HG02623 (cell line): ENCODE measurements around the gene ALDH1A3.

Source experiments
- ATAC-seq: cut with Tn5 transposase; IDR thresholded peaks from one replicate; pipeline ENCODE4 v1.9.1; 2021; ENCODE audit warnings: moderate library complexity; ENCODE audit not compliant: unreplicated experiment

The ALDH1A3 gene

DNA sequence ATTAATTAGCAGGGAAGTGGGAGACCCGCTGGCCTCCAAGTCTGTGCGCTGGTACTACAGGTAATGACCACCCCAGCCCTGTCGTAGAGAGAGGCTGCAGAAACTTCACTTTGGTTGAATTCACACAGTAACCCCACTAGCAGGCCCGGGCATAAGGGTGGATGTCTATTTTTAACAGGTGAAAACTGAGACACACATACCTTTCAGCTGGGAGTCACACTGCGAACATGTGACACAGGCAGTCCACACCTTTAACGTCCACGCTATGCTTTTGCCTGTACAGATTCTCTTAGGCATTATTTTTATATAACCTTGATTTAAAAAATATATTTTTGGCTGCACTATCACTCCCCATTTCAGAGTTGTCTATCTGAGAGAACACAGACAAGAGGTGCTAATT, 43.4 kb downstream of the ALDH1A3 start:
- no peak for ATAC-seq

DNA sequence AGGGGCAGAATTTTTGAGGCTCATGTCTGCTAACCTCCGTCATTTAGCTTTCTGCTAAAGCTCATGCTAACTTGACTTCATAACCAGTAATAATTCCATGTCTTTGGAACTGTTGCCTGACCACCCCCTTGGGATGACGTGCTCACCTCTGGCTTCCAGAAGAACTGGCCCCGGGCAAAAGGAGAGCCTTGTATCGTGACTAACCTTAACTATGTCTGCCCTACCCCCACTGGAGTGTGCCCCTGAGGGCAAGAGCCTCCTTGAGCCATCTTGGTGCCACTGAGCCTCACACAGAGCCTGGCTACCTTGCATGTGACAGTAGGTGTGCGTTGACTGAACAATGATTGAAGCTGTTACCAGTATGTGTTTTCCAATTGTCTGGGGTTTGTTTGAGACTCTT, 44.3 kb downstream of the ALDH1A3 start:
- ATAC-seq = no peak

DNA sequence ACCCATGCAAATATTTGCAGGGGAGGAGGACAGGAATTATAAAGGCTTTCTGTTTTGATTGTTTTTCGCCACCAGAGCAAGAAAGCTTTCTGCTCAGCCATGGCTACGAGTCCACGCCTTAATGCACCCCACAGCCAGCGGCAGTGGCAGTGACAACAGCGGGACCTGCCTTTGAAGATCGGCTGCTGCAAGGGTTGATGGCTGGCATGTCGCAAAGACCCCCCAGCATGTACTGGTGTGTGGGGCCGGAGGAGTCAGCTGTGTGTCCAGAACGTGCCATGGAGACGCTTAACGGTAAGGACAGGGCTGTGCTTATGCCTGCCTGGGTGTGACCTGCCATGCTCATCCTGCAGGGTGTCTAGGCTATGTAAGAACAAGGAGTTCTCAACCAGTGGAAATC, 44.8 kb downstream of the ALDH1A3 start:
- ATAC-seq = no peak

DNA sequence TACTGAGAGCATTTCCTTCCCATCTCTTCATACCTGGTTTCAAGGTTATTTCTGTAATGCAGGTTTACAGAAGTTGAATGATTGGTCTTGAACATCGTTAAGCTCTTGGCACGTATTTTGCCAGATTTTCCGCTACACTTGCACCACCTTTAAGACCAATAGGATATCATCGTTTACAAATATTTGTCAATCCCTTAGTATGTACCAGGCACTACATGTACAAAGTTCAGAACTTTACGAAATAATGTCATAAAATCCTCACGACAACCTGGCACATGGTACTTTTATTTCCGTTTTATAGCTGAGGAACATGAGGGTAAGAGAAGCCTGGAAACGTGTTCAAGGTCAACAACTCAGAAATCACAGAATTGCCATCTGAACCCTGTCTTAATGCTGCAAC, 45.8 kb downstream of the ALDH1A3 start:
- ATAC-seq = no peak

DNA sequence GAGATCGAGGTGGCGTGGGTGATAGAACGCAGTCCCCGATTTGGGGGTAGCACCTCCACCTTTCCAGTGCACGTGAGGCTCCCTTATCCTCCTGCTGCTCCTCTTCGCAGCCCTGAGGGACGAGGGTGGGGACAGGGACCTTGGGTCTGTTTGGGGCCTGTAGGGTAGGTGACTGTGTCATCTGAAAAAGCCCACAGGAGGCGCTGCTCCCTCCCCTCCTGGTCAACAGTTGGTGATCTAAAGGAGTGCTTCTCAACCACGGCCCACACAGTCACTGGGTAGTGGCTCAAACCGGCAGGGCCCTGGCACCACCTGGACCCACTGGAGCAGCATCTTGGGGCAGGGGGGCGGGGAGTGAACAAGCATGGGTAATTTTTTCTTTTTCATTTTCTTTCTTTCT, 46.6 kb downstream of the ALDH1A3 start:
- ATAC-seq = no peak

DNA sequence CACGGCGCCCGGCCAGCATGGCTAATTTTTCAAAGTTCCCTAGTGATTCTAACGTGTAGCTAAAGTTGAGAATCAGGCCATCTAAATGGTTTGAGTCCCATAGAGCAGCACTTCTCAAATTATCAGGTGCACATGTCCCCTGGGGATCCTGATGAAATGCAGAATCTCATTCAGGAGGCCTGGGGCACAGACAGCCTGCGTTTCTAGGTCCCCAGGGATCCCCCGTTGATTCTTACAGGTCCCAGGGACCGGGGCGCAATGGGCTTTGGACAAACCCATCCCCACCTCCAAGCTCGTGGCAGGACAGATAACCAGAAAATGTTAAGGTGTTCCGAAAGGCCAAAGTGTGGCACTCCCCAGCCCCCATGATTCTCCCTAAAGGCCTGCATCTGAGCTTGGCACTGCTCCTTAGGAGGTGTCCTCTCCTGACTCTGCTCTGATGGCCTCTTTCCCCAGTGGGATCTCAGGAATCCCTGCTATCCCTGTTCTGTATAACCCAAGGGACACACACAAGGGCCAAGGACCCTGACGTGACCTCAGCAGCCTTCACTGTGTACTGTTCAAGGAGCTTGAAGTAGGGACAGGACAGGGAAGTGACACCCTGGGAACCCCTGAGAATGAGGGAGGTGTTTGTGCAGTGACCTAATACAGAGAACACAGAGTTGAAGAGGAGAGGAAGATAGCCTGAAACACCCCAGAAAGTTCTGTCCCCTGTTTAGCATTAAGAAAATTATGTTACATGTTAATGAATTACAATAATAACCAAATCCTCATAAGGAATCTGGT, 47.5 kb downstream of the ALDH1A3 start:
- ATAC-seq = no peak

DNA sequence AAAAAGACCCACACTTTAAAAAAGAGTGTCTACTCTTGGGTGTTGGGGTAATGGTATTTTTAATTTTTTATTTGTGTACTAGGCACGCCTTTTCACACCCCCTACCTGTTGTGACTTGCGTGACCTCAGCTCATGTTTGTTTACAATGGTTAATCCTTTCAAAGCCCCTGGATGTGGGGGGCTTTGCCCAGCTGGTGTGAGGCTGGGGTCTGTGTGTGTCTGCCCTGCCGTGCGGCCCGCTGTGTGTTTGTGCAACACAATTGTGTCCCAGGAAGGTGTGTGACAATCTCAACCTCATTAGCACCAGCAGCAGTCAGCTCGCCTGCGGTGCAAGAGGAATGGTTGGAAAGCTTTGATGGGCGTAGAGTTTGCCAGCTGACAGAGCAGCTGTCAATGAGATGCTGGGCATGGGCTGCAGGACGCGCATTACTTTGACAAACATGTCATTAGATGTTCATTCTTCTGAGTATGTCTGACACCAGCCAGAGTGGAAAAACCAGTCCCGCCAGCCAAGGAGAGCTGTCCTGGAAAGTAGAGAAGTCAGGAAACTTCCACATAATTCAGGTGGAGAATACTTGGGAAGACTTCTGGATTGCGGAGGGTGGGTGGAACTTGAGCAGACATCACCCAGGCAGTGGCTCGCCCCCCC, 49.1 kb downstream of the ALDH1A3 start:
- no peak for ATAC-seq

DNA sequence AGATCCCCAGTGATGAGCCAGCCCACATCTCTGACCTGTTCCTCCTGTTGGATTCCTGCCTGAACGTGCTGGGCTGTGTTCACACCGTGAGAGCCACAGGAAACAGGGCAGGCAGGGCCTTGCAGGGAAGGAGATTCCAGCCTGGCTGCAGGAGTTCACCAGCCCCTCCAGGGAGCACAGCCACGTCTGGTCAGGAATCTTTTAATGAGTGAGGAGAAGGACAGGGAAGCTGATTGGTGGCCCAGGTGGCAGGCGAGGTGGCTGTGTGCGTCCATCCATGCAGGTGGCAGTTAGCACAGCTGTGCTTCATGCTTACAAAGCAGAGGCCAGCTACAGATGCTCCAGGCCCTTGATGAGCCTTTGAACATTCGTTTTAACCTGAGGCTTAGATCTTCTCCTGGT, 50.0 kb downstream of the ALDH1A3 start:
- no peak for ATAC-seq

DNA sequence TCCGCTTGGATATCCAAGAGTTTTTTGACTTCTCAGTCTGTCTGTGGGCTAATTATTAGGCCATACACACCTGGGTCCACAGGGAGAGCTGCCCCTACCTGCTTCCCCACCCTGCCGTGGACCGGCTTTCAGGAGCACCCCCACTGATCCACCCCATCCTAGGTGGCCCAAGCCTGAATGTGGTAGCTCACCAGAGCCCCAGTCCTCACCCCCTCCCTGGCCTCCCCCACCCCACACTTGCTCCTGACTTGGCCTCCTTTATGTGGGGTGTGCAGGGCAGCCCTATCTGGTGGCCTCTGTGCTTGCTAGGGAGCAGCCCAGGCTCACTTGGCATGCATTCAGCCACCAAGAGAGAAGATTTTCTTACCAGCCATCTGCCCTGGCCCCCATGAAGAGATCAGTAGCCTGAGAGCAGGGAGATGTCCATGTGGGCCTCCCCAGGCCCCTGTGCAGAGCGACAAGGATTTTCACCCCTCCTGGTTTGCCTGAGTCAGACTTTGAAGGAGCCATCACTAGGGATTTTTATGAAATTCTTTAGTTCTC, 50.7 kb downstream of the ALDH1A3 start:
- ATAC-seq = no peak

DNA sequence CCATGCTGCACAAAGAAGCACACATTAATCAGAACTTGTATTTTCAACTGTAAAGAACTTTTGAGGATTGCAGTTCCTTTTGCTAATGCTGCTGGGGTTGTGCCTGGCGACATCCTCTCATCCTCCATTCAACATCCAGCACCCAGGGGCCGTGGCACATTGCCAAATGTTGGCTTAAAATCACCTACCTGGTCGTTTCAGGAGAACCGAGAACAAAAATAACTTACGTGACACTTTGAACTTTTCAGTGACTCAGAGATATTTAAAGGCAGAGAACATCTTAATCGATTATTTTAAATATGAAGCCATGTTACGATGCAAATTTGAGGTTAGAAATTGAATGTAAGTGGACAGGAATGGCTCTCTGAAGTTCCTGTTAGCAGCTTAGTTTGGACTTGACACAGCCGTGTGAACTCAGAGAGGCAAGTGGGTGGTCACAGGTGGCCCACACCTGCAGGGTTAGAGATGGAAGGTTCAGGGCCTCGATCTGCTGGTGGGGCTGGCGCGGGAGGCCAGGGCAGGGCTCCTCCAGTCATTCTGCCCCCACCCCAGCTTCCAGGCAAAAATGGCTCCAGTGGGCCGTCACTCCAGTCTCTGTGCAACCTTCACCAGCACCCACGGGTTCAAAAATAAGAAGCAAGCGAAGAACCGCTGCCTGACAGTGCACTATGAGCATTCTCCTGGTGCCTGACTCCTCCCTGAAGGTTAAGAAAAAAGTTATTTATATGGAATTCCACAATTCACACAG, 51.7 kb downstream of the ALDH1A3 start:
- no peak for ATAC-seq

DNA sequence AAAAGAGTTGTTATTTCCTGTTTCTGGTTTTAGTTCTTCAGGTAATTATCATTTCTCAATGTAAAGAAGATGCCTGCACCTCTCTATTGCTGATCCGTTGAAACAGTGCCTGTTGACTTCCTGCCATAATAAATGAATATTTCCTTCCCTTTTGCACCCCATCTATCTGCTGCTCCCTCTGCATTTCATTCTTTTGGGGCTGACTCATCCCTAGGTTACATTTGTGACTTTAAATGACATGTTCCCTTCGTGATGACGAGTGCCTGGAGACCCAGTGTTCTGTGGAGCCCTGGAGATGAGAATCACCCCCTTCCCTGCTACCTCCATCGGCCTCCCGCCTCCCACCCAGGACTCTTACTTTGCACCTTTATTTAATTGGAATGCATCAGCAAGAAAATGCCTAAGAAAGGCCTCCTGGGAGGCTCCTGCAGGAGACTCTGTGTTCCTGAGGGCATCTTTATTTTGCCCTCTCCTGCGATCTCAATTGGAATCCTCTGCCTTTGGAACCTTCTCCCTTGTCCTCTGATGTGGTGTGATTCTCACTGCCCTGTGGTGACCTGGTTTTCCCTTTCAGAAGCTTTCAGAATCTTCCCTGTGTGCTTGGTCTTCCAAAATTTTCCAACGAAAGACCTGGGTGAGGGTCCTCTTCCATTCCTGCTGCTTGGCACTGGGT, 53.2 kb downstream of the ALDH1A3 start:
- no peak for ATAC-seq

DNA sequence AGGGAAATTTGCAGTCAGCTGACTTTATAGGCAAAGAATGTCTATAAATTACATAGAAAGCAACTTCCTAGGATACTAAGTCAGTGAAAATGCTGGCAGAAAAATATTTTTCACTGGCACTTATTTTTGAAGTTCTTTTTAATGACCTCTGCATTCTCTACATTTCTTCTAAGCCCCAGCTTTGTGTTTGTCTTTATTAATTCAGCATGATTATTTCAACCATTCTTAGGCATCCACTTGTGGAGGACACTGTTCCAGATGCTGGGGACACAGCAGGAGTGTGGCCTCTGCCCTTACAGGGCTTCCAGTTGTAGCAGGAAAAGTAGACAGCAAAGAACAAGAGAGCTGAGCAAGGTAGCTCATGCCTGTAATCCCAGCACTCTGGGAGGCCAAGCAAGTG, 54.5 kb downstream of the ALDH1A3 start:
- ATAC-seq = no peak

DNA sequence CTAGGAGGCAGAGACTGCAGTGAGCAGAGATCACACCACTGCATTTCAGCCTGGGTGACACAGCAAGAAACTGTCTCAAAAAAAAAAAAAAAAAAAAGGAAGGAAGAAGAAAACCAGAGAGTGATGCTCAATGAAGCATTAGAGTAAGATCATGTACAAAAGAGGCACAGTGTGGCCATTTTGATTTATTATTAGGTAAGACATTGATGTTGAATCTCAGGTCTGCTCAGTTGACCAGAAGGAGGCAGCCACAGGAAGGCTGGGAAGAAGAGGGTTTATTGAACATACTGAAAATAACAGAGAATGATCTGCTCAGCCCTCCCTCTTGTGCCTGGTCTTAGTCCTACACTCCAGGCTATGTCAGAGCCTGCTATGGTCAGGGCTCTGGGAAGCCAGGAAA, 55.1 kb downstream of the ALDH1A3 start:
- no peak for ATAC-seq

DNA sequence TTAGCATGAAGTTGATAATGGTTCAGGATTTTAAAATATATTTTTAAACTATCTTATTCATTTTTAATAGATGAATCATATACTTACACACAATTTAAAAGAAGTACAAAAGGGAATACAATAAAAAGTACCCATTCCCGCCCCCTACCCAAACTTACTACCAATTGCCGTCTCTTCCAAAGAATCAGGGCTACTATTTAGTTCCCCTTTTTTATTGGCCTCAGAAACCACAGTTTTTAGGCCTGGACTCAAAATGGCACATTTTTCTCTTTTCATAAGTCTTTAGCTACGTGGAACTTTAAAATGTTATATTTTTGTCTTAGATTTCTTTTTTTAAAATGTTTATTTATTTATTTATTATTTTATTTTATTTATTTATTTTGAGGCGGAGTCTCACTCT, 57.5 kb downstream of the ALDH1A3 start:
- no peak for ATAC-seq

DNA sequence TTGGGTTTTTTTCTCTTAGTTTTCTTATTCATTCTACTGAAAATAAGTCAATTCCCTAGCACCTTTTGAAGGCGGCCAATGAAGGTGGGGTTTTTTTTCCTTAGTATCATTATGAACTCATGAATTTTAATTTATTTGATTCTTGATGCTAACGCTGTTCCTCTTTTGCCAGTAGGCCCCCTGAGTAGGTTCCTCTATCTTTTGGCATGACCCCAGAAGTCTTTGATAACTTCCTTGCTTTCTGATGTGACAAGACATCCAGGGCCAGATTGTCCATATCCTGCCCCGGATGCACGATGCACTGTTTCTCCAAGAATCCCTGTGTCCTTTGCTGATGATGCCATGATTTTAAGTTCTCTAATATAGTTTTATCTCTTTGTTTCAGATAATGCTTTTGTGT, 60.2 kb downstream of the ALDH1A3 start:
- no peak for ATAC-seq

DNA sequence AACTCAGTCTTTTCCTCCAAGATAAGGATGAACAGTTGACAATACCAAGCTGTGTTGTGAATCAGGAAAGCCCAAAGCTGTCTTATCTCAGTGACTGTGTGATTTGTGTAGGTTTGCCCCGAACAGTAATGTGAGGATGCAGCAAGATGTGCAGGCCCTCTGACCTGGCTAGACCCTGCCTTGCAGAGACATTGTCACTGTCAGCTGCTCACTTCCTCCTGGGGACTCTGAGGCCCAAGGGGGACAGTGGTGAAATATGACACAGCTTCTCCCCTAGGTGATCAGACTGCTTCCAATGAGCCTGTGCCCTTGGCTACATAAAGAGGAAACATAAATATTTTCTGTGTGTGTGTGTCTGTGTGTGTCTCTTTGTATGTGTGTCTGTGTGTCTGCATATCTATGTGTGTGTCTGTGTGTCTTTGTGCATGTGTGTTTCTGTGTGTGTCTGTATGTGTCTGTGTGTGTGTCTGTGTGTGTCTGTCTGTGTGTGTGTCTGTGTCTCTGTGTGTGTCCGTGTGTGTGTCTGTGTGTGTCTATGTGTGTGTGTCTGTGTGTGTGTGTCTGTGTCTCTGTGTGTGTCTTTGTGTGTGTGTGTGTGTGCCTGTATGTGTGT, 61.2 kb downstream of the ALDH1A3 start:
- ATAC-seq = peak; percentile 78

DNA sequence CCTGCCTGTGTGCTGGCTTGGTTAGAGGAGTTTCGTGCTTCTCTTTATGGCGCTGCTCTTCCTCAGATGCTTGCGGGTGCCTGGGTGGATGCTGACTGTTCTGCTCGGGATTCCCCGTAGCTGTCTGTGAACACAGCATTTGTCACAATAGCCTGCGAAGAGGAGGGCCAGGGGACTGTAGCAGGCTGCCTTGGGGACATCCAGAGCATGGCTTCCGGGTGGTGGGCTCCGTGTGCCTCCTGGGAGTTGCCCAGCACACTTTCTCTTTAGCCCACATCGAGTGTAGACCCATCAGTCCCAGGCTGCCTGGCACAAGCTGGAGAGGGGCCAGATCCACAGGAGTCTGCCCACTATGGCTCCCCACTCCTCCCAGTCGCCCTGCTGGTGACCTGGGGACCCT, 61.9 kb downstream of the ALDH1A3 start:
- peak; percentile 51 for ATAC-seq

DNA sequence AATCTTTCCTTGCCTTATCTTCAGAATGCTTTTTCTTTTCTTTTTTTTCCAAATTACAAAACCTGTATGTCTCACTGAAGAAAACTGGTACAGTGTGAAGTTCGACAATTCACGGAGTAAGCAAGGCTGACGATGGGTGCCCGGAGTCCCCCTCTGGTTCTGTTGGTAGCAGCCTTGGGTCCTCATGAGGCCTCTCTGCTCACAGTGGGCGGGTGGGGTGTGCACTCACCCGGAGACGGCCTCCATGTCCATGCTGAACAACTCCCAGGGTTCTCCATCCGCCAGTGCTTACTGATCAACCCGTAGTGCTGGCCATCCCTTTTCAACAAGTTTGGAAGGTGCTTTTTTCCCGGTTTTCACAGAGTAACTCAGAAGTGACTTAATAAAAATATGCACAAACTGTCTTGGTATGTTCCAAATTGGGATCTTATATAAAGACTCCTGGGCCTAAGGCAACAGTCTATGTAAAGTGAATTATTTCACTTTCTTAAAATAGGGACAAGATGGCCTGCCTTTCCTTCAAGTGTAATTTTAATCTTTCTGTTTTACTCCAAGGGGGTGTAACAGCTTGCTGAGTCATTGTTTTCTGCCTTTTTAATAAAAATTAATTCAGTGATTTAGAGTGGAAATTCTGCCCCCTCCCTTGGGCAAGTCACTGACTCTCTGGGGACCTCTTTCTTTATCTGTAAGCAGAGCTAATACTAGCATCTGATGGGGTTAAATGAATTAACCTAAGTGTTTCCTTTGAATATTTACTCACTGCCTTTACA, 63.2 kb downstream of the ALDH1A3 start:
- ATAC-seq = no peak

DNA sequence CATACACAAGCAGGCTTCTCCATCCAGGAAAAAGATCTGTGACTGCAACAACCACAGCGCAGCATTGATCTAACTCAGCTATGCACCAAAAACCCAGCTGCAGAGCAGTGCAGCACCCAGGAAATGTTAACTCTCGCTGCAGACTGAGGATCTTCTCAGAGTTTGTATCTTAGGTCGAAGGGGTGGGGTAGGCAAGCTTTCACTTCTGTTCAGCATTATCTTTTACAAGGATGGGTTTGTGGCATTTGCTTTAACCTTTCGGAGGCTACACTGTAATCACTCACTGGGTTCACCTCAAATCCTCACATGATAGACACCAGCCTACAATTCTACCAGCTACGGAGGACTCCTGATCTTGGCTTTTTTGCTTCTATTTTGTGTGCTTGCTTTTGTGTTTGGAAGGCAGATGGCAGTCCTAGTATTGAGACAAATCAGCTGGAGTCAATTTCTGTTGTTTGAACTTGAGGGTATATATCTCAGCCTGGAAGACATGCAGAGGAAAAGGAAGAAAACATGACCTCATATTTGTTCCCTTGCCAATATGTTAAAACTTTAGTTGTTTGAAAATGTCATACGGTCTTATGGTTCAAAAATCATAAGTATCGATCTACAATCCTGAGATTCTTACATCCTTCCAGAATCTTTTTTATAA, 64.7 kb downstream of the ALDH1A3 start:
- ATAC-seq = no peak

DNA sequence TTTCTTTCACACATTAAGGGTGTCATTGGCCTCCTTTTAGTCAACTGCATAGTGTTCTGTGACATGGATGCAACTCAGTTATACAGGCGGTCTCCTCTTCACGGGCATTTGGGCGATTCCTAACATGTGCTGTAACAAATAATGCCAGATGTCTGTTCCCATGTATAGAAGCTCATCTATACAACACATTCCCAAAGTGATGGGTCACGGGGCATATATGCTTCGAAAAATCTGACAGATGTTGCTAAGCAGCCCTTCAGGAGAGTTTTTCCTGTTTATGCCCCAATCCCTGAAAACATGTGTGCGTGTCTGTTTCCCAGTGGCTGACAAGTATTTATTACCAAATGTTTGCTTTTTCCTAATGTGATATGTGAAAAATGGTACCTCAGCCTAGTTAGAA, 65.4 kb downstream of the ALDH1A3 start:
- no peak for ATAC-seq
